ENCODE measurements around the gene OXGR1.

- TF ChIP-seq POLR2AphosphoS5 (IDR thresholded peaks at IDR 0.05; ENCODE audit: low read depth, low read length) = no peak
- no peak for TF ChIP-seq SIN3A (IDR thresholded peaks at IDR 0.05; ENCODE audit: borderline replicate concordance, insufficient read depth, low read length)
- no peak for TF ChIP-seq REST (IDR thresholded peaks at IDR 0.05; ENCODE audit: insufficient read depth in 1 of 2, low read depth in 2 of 2, low read length in 2 of 2)
- TF ChIP-seq TAF1 (IDR thresholded peaks at IDR 0.05; ENCODE audit: borderline replicate concordance, insufficient read depth, low read length) = no peak
- TF ChIP-seq FOXP2 (optimal IDR thresholded peaks at IDR 0.05; ENCODE audit: borderline replicate concordance, extremely low read depth, extremely low read length, insufficient read depth) = no peak
Observed at GRCh38 chr13:96966415-96967102, 27.7 kb downstream of the OXGR1 start.

Data from PFSK-1 (cell line).